ENCODE measurements around the gene CLEC11A.
"Not testable (repeated sequence)": the region's sequence is repeated elsewhere in the genome, so short reads cannot be mapped to it uniquely, and the experiment has no call there.

The CLEC11A gene

DNA sequence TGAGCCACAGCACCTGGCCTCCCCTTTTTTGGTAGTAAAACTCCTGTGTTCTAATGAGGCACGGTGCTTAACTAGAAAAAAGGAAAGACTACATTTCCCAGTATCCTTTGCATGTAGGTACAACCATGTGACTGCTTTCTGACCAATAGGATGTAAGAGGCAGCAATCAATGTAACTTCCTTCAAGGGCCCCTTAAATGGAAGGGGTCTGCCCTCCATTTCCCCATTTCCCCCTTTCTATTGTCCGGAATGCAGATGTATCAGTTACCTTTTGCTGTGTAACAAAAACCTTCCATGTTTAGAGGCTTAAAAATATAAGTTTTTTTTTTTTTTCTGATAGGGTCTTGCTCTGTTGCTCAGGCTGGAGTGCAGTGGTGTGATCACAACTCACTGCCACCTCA, 49.3 kb downstream of the CLEC11A start:
- TF ChIP-seq, protein P1, sequence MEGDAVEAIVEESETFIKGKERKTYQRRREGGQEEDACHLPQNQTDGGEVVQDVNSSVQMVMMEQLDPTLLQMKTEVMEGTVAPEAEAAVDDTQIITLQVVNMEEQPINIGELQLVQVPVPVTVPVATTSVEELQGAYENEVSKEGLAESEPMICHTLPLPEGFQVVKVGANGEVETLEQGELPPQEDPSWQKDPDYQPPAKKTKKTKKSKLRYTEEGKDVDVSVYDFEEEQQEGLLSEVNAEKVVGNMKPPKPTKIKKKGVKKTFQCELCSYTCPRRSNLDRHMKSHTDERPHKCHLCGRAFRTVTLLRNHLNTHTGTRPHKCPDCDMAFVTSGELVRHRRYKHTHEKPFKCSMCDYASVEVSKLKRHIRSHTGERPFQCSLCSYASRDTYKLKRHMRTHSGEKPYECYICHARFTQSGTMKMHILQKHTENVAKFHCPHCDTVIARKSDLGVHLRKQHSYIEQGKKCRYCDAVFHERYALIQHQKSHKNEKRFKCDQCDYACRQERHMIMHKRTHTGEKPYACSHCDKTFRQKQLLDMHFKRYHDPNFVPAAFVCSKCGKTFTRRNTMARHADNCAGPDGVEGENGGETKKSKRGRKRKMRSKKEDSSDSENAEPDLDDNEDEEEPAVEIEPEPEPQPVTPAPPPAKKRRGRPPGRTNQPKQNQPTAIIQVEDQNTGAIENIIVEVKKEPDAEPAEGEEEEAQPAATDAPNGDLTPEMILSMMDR (IDR thresholded peaks at IDR 0.05; ENCODE audit: insufficient read depth, low read length, missing control alignments) = no peak
- CTCF ChIA-PET = interaction anchor here (2.8 kb wide), 1 partner anchor 10 kb away, joined by 10 read pairs; no protein-coding TSS in a partner anchor
- DNase-seq (ENCODE audit: low read depth, low spot score) = no peak
- H3K4me3 ChIP-seq (ENCODE audit: low read depth, low read length) = no peak overlapping the region
- POLR2A ChIA-PET = no interaction called here

GRCh38 chr19:50772912-50773311, 49.7 kb downstream of the CLEC11A start:
- CTCF ChIA-PET = interaction anchor here (2.8 kb wide), 1 partner anchor 10 kb away, joined by 10 read pairs; no protein-coding TSS in a partner anchor
- H3K4me3 ChIP-seq (ENCODE audit: low read depth, low read length); POLR2A ChIA-PET; DNase-seq (ENCODE audit: low read depth, low spot score): not testable (repeated sequence)

DNA sequence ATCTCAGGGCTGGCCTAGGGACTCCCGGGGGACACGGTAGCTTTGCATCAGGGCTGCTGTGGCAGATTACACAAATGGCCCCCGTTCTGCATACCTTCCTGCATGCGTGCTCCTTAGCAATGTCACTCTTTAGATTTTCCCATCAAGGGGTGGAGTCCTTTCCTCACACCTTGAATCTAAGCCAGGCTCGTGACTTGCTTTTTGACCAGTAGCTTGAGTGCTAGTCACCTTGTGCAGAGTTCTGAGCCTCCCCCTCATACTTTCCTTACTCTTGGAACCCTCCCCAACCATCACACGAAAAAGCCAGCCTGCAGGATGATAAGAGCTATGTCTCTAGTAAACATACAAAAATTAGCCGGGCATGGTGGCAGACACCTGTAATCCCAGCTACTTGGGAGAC, 50.3 kb downstream of the CLEC11A start:
- H3K4me3 ChIP-seq (ENCODE audit: low read depth, low read length); POLR2A ChIA-PET; DNase-seq (ENCODE audit: low read depth, low spot score): not testable (repeated sequence)
- CTCF ChIA-PET = interaction anchor here (2.8 kb wide), 1 partner anchor 9 kb away, joined by 10 read pairs; no protein-coding TSS in a partner anchor
